ENCODE measurements around the gene ALOX5AP.

Gene ALOX5AP

GRCh38 chr13:30735025-30735871, at the start of gene ALOX5AP:
Gene ALOX5AP, plus strand, starts transcription at chr13:30735543. Its CDS starts 63 bp downstream, at chr13:30735606.
- DNase-seq (ENCODE audit: low read depth in 2 of 2) = no peak

GRCh38 chr13:30685987-30686386, 49.4 kb upstream of the ALOX5AP start:
- no peak for DNase-seq (ENCODE audit: low read depth in 2 of 2)

GRCh38 chr13:30687601-30688000, 47.7 kb upstream of the ALOX5AP start:
- DNase-seq (ENCODE audit: low read depth in 2 of 2) = no peak

GRCh38 chr13:30689752-30690151, 45.6 kb upstream of the ALOX5AP start:
- DNase-seq (ENCODE audit: low read depth in 2 of 2) = no peak

GRCh38 chr13:30690282-30691188, 44.8 kb upstream of the ALOX5AP start:
- no peak for DNase-seq (ENCODE audit: low read depth in 2 of 2)

GRCh38 chr13:30692113-30692512, 43.2 kb upstream of the ALOX5AP start:
- DNase-seq (ENCODE audit: low read depth in 2 of 2) = no peak

- no peak for DNase-seq (ENCODE audit: low read depth in 2 of 2)
These were observed 38.8 kb upstream of the ALOX5AP start for GRCh38 chr13:30696278-30697176.

GRCh38 chr13:30697177-30697953, 38.0 kb upstream of the ALOX5AP start:
- no peak for DNase-seq (ENCODE audit: low read depth in 2 of 2)

- no peak for DNase-seq (ENCODE audit: low read depth in 2 of 2)
These were observed 37.3 kb upstream of the ALOX5AP start for GRCh38 chr13:30697996-30698401.

- no peak for DNase-seq (ENCODE audit: low read depth in 2 of 2)
These were observed 36.8 kb upstream of the ALOX5AP start for GRCh38 chr13:30698488-30699005.

GRCh38 chr13:30700364-30700763, 35.0 kb upstream of the ALOX5AP start:
- no peak for DNase-seq (ENCODE audit: low read depth in 2 of 2)

- DNase-seq (ENCODE audit: low read depth in 2 of 2) = no peak
These were observed 33.3 kb upstream of the ALOX5AP start for GRCh38 chr13:30702006-30702405.

GRCh38 chr13:30704596-30704995, 30.7 kb upstream of the ALOX5AP start:
- DNase-seq (ENCODE audit: low read depth in 2 of 2) = no peak

- DNase-seq (ENCODE audit: low read depth in 2 of 2) = no peak
These were observed 29.7 kb upstream of the ALOX5AP start for GRCh38 chr13:30705680-30706079.

GRCh38 chr13:30708541-30708940, 26.8 kb upstream of the ALOX5AP start:
- no peak for DNase-seq (ENCODE audit: low read depth in 2 of 2)

GRCh38 chr13:30710442-30710841, 24.9 kb upstream of the ALOX5AP start:
- DNase-seq (ENCODE audit: low read depth in 2 of 2) = no peak

- DNase-seq (ENCODE audit: low read depth in 2 of 2) = no peak
These were observed 24.0 kb upstream of the ALOX5AP start for GRCh38 chr13:30711375-30711774.

- DNase-seq (ENCODE audit: low read depth in 2 of 2) = no peak
These were observed 23.5 kb upstream of the ALOX5AP start for GRCh38 chr13:30711837-30712236.

- DNase-seq (ENCODE audit: low read depth in 2 of 2) = no peak
These were observed 22.5 kb upstream of the ALOX5AP start for GRCh38 chr13:30712536-30713532.
